Smooth muscle cell (in vitro differentiated cells): ENCODE data around the gene RALGPS2. TPM values are rescaled to one million over a fixed set of nuclear protein-coding genes. Genes with fewer than 3 reads are reported as not detected.
A peak's percentile ranks its signal among the peaks of the same experiment; 100 is the strongest.
"Not testable (repeated sequence)": the region's sequence is repeated elsewhere in the genome, so short reads cannot be mapped to it uniquely, and the experiment has no call there.

ENCODE experiments used
- DNase-seq: peaks from one replicate; lab custom pipeline; 2025; ENCODE audit not compliant: unreplicated experiment; lab: John Stamatoyannopoulos, UW
- H2AFZ ChIP-seq: fragments of 200-600 bp; sonication (generic); 2 replicates; pipeline ENCODE4 v1.6.0; 2016; ENCODE audit warnings: antibody characterized with exemption, low read depth, mild to moderate bottlenecking
- H3F3A ChIP-seq: fragments of 200-600 bp; sonication (generic); 2 replicates; pipeline ENCODE4 v1.6.0; 2017; ENCODE audit warnings: antibody characterized with exemption, low read depth
- H3K27ac ChIP-seq: fragments of 200-600 bp; sonication (generic); 2 replicates; pipeline ENCODE4 v1.5.1; 2016; ENCODE audit warnings: low read depth, mild to moderate bottlenecking
- H3K27me3 ChIP-seq: fragments of 200-600 bp; sonication (generic); 2 replicates; pipeline ENCODE4 v1.6.1; 2016; ENCODE audit warnings: low read depth, mild to moderate bottlenecking
- H3K36me3 ChIP-seq: fragments of 200-600 bp; sonication (generic); 2 replicates; pipeline ENCODE4 v1.5.1; 2016; ENCODE audit warnings: low read depth
- H3K4me1 ChIP-seq: fragments of 200-600 bp; sonication (generic); 2 replicates; pipeline ENCODE4 v1.5.1; 2016; ENCODE audit warnings: low read depth
- H3K4me2 ChIP-seq: fragments of 200-600 bp; sonication (generic); 2 replicates; pipeline ENCODE4 v1.6.0; 2016; ENCODE audit warnings: mild to moderate bottlenecking
- H3K4me3 ChIP-seq: fragments of 200-600 bp; sonication (generic); 2 replicates; pipeline ENCODE4 v1.5.1; 2016; ENCODE audit warnings: mild to moderate bottlenecking
- H3K79me2 ChIP-seq: fragments of 200-600 bp; sonication (generic); 2 replicates; pipeline ENCODE4 v1.6.0; 2016; ENCODE audit warnings: low read depth, mild to moderate bottlenecking
- H3K9ac ChIP-seq: fragments of 200-600 bp; sonication (generic); 2 replicates; pipeline ENCODE4 v1.6.0; 2016; ENCODE audit warnings: low read depth
- H3K9me3 ChIP-seq: fragments of 200-600 bp; sonication (generic); replicated peaks from 2 replicates; pipeline ENCODE4 v1.5.1; 2016; ENCODE audit warnings: low read depth
- H4K20me1 ChIP-seq: fragments of 200-600 bp; sonication (generic); 2 replicates; pipeline ENCODE4 v1.6.0; 2016; ENCODE audit warnings: low read depth
- WGBS: methylation state at CpG from one replicate; pipeline ENCODE4 v1.1.7; 2016; ENCODE audit warnings: low lambda C conversion rate; 5-methylcytosine and 5-hydroxymethylcytosine counted together
- polyA plus RNA-seq: library from polyadenylated mRNA; unstranded; fragments of >200 nt; fragmentation: Nextera tagmentation; extraction: Ambion mirVana; gene quantifications from 2 replicates; pipeline ENCODE4 v1.2.1, GENCODE V29; 2016
- total RNA-seq: library from RNA; depleted of rRNA; stranded (reverse); fragments of >200 nt; gene quantifications from 2 replicates; pipeline ENCODE4 v1.2.3, GENCODE V29; 2014
- TF ChIP-seq, protein P1 (sequence below): fragments of 200-600 bp; sonication (generic); IDR thresholded peaks from 2 replicates; pipeline ENCODE4 v1.5.1; 2017; ENCODE audit warnings: borderline replicate concordance, mild to moderate bottlenecking, antibody characterized with exemption; ENCODE audit not compliant: insufficient read depth, poor library complexity, severe bottlenecking

Gene RALGPS2
- total and polyA plus RNA-seq, 2 experiments from 2014 or later: 4.7 to 23.8 TPM

DNA sequence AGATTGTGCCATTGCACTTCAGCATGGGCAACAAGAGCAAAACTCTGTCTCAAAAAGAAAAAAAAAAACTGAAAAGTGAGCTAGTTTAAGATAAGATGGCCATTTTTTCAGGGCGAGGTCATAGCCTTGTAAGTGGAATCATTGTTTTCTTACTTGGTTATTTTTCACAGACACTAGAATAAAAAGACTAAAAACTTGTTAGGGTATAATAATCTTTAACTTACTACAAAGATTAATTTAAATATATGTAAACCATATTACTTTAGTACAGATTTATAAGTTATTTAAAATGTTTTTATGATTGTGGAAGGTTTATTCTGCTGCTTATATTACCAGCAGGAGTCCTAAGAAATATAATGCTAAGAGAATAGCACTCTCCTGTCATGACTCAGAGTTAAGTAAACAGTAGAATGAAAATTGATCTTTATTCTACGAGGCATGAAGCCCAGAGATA, 122.4 kb downstream of the RALGPS2 start:
- no peaks in the 10 kb centered on the region for H3K79me2 ChIP-seq
- H3K27ac ChIP-seq: peak overlapping the region; percentile 30
- TF ChIP-seq, protein P1, sequence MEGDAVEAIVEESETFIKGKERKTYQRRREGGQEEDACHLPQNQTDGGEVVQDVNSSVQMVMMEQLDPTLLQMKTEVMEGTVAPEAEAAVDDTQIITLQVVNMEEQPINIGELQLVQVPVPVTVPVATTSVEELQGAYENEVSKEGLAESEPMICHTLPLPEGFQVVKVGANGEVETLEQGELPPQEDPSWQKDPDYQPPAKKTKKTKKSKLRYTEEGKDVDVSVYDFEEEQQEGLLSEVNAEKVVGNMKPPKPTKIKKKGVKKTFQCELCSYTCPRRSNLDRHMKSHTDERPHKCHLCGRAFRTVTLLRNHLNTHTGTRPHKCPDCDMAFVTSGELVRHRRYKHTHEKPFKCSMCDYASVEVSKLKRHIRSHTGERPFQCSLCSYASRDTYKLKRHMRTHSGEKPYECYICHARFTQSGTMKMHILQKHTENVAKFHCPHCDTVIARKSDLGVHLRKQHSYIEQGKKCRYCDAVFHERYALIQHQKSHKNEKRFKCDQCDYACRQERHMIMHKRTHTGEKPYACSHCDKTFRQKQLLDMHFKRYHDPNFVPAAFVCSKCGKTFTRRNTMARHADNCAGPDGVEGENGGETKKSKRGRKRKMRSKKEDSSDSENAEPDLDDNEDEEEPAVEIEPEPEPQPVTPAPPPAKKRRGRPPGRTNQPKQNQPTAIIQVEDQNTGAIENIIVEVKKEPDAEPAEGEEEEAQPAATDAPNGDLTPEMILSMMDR: no peak
- no peaks in the 10 kb centered on the region for H3K4me1 ChIP-seq
- no peak overlapping the region for H3K9ac ChIP-seq
- no peaks in the 10 kb centered on the region for H3K36me3 ChIP-seq
- H3K4me2 ChIP-seq: no peak overlapping the region
- no peak overlapping the region for H3K4me3 ChIP-seq
- 66% methylated on average over 2 of the region's 2 CpGs for WGBS
- H2AFZ ChIP-seq: no peak overlapping the region
- no peak for DNase-seq
- H3F3A ChIP-seq: no peaks in the 10 kb centered on the region
- no peaks in the 10 kb centered on the region for H3K27me3 ChIP-seq
- H3K9me3 ChIP-seq: no peaks in the 10 kb centered on the region
- no peaks in the 10 kb centered on the region for H4K20me1 ChIP-seq

DNA sequence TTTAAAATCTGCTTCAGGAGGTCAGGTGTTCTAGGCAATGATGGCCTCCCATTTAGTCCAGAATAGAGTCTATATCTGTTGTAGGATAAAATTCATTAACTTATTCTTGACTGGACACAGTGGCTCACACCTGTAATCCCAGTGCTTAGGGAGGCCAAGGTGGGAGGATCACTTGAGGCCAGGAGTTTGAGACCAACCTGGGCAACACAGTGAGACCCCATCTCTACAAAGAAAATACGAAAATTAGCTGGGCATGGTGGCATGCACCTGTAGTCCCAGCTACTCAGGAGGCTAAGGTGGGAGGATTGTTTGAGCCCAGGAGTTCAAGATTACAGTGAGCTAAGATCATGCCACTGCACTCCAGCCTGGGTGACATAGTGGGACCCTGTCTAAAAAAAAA, 122.9 kb downstream of the RALGPS2 start:
- not testable (repeated sequence) for H3K27ac ChIP-seq, DNase-seq, H3K36me3 ChIP-seq, H2AFZ ChIP-seq, H3K9me3 ChIP-seq, H3K9ac ChIP-seq, H3K79me2 ChIP-seq, H3F3A ChIP-seq, H3K4me3 ChIP-seq, H3K4me1 ChIP-seq, H4K20me1 ChIP-seq, H3K4me2 ChIP-seq, H3K27me3 ChIP-seq
- WGBS: 90% methylated on average over 1 of the region's 1 CpG

DNA sequence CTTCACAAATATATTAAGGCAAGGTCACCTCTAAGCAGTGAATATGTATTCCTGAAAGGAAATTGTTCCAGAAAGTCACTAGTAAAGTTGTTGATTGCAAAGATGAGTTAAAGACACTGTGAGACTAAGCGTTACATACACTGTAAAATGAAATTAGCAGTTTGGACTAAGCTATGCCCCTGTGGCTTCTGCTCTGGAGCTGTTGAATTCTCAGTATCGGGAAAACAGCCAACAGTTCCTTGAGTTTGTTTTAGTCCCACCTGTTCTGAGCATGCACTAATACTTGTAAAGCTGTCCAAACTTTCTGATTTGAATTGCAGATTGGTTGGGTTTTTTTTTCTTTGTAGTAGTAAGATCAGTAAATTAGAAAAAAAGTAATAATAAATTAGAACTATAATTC, 124.9 kb downstream of the RALGPS2 start:
- Histone ChIP-seq H3K4me1 (no peaks in the 10 kb centered on the region), H3K79me2 (no peaks in the 10 kb centered on the region), H3K9ac (no peak overlapping the region), H3K4me3 (no peak overlapping the region), H2AFZ (no peak overlapping the region), H4K20me1 (no peaks in the 10 kb centered on the region), H3K4me2 (no peak overlapping the region), H3K27ac (no peak overlapping the region), H3K27me3 (no peaks in the 10 kb centered on the region), H3F3A (no peaks in the 10 kb centered on the region), H3K9me3 (no peaks in the 10 kb centered on the region), H3K36me3 (no peaks in the 10 kb centered on the region)
- DNase-seq: no peak
- 92% methylated on average over 2 of the region's 2 CpGs for WGBS
- TF ChIP-seq, protein P1: no peak

DNA sequence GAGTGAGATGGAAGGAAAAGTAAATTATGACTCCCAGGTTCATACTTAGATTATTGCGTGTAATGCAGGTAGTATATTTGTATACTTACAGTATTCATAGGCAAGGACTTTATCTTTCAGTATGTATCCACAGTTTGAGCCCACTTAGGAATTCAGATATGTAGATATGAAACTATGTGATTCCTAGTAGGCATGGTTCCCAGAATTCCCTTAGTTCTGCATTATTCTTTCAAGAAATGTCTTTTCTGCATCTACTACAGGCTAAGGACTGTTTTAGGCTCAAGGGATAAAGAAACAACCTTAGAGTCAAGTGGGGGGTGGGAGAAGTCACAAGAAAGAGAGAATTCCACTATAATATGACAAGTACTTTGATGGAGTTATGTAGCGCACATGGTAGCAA, 132.1 kb downstream of the RALGPS2 start:
- DNase-seq: no peak
- Histone ChIP-seq H3K9me3 (no peaks in the 10 kb centered on the region), H3K27ac (no peak overlapping the region), H4K20me1 (no peaks in the 10 kb centered on the region), H3K9ac (no peak overlapping the region), H2AFZ (no peak overlapping the region), H3K36me3 (no peaks in the 10 kb centered on the region), H3K4me1 (no peaks in the 10 kb centered on the region), H3K27me3 (no peaks in the 10 kb centered on the region), H3K4me3 (no peak overlapping the region), H3K79me2 (no peaks in the 10 kb centered on the region), H3F3A (no peaks in the 10 kb centered on the region), H3K4me2 (no peak overlapping the region)
- 96% methylated on average over 2 of the region's 2 CpGs for WGBS
- TF ChIP-seq, protein P1: no peak
